Hepatic stellate cell (primary cell): ENCODE results near the gene ANO2.

Experiments
- DNase-seq: peaks from one replicate; pipeline ENCODE4 v3.0.0; 2011; ENCODE audit warnings: low spot score

Gene ANO2

GRCh38 chr12:5778821-5779220, 166.2 kb downstream of the ANO2 start:
- no peak for DNase-seq

DNA sequence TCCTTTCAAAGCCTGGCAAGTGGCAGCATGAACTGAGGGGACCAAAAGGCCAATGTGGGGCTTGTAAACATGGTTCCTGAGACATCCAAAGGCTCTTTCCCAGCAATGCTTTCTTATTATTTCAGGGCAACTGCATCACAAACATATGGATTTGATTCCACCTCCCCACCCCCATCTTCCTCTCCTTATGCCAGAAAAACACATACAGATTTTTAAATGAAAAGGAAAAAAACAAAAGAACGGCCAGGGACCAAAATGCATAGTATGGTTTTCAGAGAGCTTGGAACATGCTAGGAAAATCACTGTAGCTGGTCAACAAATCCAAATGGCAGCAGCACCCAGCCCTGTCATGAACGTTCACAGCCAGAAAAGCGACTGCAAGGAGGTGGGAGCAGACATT, 167.6 kb downstream of the ANO2 start:
- no peak for DNase-seq

GRCh38 chr12:5776091-5776490, 169.0 kb downstream of the ANO2 start:
- DNase-seq: no peak

DNA sequence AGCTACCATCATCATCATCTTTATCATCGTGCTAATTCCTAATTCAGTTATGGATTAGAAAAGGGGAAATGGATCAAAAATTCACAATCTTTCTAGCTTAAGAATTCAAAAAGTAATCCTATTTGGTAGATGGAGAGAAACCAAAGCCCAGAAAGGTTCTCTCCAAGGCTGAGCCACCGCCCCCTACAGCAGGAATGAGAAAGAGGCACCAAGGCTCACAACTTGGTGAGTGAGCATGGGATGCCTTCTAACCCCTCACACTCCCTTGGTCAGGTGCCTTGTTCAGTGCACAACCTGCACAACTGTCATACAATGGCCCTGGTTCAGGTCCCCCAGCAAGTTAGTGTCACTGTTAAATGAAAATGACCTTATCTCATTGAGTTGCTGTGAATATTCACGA, 171.5 kb downstream of the ANO2 start:
- DNase-seq: no peak

GRCh38 chr12:5771756-5772155, 173.3 kb downstream of the ANO2 start:
- no peak for DNase-seq

DNA sequence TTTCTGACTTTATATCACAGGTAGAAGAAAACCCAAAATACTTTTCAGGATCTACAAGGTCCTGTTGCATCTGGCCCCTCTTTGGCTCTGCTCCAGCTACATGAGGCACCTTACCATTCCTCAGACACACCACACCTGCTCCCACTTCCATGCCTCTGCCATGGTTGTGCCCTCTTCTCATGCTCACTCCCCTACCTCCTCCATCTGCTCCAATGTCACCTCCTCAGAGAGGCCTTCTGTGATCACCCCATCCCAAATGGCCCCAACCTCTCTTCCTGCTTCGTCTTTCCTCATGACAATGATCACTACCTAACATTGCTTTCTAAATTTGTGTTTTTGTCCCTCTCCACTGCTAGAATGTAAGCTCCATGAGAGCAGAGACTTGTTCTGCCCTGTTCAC, 174.3 kb downstream of the ANO2 start:
- DNase-seq: no peak

DNA sequence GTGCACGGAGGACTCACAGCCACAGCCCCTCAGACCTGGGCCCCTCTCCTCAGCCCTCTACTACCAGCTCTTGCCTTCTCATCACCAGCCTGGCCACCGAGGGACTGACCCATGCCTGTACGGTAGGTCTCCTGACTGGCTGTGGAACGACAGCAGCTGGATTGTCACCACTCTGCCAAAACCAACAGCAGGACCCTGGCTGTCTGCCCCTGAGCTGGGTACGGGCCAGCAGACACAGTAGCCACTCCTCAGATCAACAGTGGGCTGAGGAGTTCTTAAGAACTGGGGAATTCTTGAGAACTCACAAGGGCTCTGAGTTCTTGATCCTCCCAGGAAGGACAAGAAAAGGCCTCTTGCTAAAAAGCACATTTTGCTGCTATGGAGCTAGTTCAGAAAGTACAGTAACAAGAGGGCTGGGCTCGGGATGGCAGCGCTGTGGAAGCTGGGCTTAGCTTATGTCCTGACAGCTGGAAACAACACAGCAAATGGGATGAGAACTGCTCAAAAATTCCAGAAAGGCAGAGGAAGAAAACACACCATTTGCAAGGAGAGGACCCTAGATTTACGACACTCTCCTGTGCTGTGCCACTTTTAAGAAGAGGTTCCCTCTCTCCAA, 176.4 kb downstream of the ANO2 start:
- no peak for DNase-seq

DNA sequence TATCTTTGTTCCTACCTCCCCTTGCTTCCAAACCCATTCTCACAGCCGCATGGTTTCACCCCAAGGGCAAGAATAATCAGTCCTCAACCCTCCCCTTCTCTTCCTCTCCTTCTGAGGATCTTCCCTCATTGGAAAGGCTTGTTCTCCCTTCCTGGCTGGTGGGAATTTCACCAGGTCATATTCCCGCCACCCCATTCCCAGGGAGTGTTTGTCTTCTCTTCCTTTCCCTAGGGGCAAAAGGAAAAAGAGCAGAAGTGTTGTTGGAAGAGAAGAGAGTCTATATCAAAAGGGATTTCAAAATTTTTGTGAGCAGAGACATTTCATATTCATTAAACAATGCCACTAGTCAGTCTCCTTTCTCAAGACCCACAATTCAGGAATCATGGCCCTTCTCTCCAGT, 176.9 kb downstream of the ANO2 start:
- DNase-seq: no peak

- DNase-seq: no peak
These were observed 186.7 kb downstream of the ANO2 start for GRCh38 chr12:5758347-5758746.

- DNase-seq: no peak
These were observed 188.7 kb downstream of the ANO2 start for GRCh38 chr12:5756338-5756842.

- no peak for DNase-seq
These were observed 197.0 kb downstream of the ANO2 start for GRCh38 chr12:5748027-5748426.

GRCh38 chr12:5746917-5747316, 198.1 kb downstream of the ANO2 start:
- DNase-seq: no peak

DNA sequence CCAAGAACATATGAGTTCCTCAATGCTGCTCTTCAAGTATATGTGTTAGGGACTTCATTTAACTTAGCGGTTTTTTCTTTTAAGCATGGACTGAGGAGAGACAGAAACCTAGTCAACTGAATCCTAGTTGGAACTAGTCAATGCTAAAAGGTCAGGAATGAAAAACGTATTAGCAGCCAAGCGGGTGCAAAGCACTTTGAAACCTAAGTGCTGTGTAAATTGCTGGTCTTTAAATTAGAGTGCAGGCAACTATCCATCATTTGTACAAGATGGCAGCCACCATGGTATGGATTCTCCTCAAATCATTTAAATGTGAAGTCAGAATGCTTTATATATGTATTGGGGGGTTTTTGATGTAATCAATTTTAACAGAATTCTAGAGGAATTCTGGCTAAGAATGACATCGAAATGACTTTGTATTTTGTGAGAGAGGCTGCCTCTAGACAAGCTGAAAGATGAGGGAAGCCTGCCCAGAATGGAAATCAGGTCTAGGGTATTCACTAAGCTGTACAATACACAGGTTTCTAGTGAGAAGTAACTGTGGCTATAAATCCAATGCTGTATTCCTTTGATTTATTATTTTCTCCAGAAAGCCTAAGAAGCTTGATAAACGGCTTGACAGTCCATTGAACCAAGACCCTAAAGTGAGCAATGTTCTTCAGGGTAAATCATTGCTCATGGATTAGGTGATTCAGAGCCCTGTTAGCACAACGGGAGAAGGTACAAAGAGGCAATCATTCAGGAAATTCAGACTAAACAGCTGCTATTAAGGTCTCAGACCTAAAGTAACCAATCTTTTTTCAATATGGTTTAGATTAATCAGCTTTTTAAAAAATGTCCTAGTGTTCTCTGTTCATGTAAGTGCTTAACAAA, 198.8 kb downstream of the ANO2 start:
- no peak for DNase-seq

GRCh38 chr12:5745251-5745888, 199.7 kb downstream of the ANO2 start:
- DNase-seq: peak; percentile 53

- DNase-seq: no peak
These were observed 202.8 kb downstream of the ANO2 start for GRCh38 chr12:5742258-5742657.

DNA sequence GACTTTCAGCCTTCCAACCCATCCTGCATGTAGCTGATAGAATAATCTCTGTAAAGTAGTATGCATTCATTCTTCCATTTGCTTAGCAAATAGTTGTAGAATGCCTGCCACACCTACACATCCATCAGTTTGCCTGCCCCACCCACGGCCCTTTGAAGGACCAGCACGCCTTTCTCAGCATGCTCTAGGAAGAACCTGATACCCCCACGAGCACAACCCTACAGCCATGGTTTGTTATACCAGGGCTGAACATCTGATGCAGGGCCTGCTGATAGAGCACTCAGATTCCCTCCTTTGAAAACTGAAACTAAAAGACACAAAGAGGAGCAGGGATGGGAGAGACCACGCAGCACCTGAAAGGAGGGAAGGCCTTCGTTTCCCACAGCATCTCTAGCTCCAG, 205.1 kb downstream of the ANO2 start:
- no peak for DNase-seq

- no peak for DNase-seq
These were observed 207.3 kb downstream of the ANO2 start for GRCh38 chr12:5737778-5738177.

GRCh38 chr12:5736527-5736926, 208.5 kb downstream of the ANO2 start:
- DNase-seq: no peak

DNA sequence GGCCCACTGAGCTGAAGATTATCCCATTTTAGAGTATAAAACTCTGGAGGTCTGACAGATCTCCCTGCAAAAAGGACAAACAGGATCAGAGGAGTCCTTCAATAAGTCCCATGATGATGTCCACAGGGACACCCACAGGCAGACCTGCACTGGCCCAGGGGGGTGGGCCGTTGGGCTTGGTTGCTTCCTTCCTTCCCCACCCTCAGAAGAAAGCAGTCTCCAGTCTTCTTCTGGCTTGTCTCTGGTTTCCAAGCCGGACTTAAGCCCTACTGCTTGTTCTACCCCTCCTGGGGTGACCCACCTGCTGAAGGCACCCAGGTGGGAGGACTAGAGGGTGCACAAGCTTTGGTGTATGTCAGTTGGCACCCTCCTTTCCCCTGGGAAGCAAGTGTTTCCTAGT, 209.0 kb downstream of the ANO2 start:
- no peak for DNase-seq

DNA sequence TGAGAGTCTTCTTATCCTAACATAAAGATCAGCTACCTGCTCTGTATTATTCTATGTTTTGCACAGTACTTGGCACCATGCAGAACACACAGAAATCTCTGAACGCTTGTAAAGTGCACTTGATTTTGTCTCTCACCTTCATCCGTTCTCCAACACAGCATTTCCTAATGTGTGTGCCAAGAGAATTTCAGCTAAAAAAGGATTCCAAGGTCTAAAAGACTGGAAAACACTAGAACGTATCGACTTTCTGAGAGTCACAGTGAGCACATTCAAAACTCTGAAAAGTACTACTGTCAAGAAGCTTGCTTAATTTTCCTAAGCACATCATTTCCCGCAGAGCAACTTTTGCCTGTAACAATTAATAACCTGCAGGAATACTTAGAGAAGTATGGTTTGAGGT, 211.1 kb downstream of the ANO2 start:
- no peak for DNase-seq

DNA sequence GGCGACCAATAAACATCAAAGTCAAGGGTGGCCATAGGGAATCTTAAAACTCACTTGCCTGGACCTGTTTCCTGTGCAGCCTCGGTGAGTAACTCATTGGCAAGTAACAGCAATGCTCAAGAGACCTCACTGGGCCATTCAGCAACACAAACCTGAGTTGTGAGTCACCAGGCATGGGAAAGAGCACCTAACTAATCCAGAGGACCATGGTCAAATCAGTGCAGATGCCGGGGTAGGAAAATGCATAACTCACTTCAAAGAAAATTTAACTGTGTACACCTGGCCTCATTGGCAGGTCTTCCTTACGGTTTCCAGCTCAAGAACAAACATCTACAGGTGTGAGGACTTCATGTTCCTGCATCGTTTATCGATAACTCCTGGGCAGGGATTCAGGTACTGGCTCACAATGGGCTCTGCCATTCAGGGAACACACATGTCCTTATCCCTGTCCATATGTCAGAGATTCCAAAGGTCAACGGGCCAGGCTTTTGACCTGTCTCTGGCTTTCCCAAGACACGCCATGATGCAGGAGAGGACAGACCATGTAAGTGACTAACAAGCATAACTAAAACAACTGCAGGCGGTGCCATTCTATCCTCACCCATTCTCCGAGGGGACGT, 211.8 kb downstream of the ANO2 start:
- no peak for DNase-seq

GRCh38 chr12:5730962-5731361, 214.1 kb downstream of the ANO2 start:
- no peak for DNase-seq
